Neural cell (in vitro differentiated cells): ENCODE results near the gene TMEM81. TPM values are rescaled to one million over a fixed set of nuclear protein-coding genes. Genes with fewer than 3 reads are reported as not detected.

Experiments
- H2AFZ ChIP-seq: fragments of 200-600, 300-800 bp; sonication (generic), shearing (Covaris generic); 2 replicates; pipeline ENCODE4 v1.6.0; 2014; ENCODE audit warnings: low read depth, mild to moderate bottlenecking, antibody characterized with exemption, low read length, moderate library complexity
- H3F3A ChIP-seq: fragments of 200-600 bp; shearing (Covaris generic); 2 replicates; pipeline ENCODE4 v1.6.1; 2016; ENCODE audit warnings: mild to moderate bottlenecking, moderate library complexity, mixed read lengths, antibody characterized with exemption, low read length; ENCODE audit not compliant: insufficient read depth, poor library complexity, severe bottlenecking
- H3K27ac ChIP-seq: fragments of 200-600, 300-800 bp; sonication (generic), shearing (Covaris generic); 2 replicates; pipeline ENCODE4 v1.5.1; 2014; ENCODE audit warnings: mild to moderate bottlenecking, low read length, moderate library complexity
- H3K27me3 ChIP-seq: fragments of 300-800, 200-600 bp; sonication (generic), shearing (Covaris generic); 2 replicates; pipeline ENCODE4 v1.6.0; 2014; ENCODE audit warnings: mild to moderate bottlenecking, low read depth, low read length, moderate library complexity; ENCODE audit not compliant: insufficient read depth
- H3K36me3 ChIP-seq: fragments of 300-800, 200-600 bp; sonication (generic), shearing (Covaris generic); 2 replicates; pipeline ENCODE4 v1.5.1; 2014; ENCODE audit warnings: mild to moderate bottlenecking, antibody characterized with exemption, low read length, moderate library complexity; ENCODE audit not compliant: insufficient read depth
- H3K4me2 ChIP-seq: fragments of 300-800, 200-600 bp; sonication (generic), shearing (Covaris generic); 2 replicates; pipeline ENCODE4 v1.6.0; 2014; ENCODE audit warnings: mild to moderate bottlenecking, low read length
- H3K4me3 ChIP-seq: fragments of 300-800, 200-600 bp; sonication (generic), shearing (Covaris generic); 2 replicates; pipeline ENCODE4 v1.5.1; 2014; ENCODE audit warnings: mild to moderate bottlenecking, low read length, moderate library complexity
- H3K79me2 ChIP-seq: fragments of 200-600 bp; shearing (Covaris generic); replicated peaks from 2 replicates; pipeline ENCODE4 v1.6.0; 2014; ENCODE audit warnings: mild to moderate bottlenecking, low read length, moderate library complexity; ENCODE audit not compliant: insufficient read depth
- H3K9ac ChIP-seq: fragments of 300-800, 200-600 bp; sonication (generic), shearing (Covaris generic); 2 replicates; pipeline ENCODE4 v1.6.1; 2016; ENCODE audit warnings: mild to moderate bottlenecking, low read length, mixed read lengths
- H3K9me2 ChIP-seq: fragments of 200-600 bp; shearing (Covaris generic); 2 replicates; pipeline ENCODE4 v1.6.1; 2016; ENCODE audit warnings: mild to moderate bottlenecking, low read length, mixed read lengths; ENCODE audit not compliant: insufficient read depth
- H3K9me3 ChIP-seq: fragments of 200-600, 300-800 bp; sonication (generic), shearing (Covaris generic); 2 replicates; pipeline ENCODE4 v1.6.1; 2016; ENCODE audit warnings: mild to moderate bottlenecking, mixed run types, low read length, moderate library complexity, mixed read lengths
- H4K20me1 ChIP-seq: fragments of 200-600 bp; shearing (Covaris generic); 2 replicates; pipeline ENCODE4 v1.6.1; 2016; ENCODE audit warnings: mild to moderate bottlenecking, mixed run types; ENCODE audit not compliant: insufficient read depth
- EP300 ChIP-seq: fragments of 450-650 bp; conservative IDR thresholded peaks from 2 replicates; pipeline ENCODE4 v1.6.1; 2014; ENCODE audit warnings: antibody characterized with exemption, mild to moderate bottlenecking, moderate library complexity; ENCODE audit not compliant: poor library complexity, severe bottlenecking
- EZH2 ChIP-seq: fragments of 200-600, 300-800 bp; shearing (Covaris generic), sonication (generic); IDR thresholded peaks from 2 replicates; pipeline ENCODE4 v1.6.1; 2014; ENCODE audit warnings: antibody characterized with exemption, low read length, borderline replicate concordance, mild to moderate bottlenecking; ENCODE audit not compliant: insufficient read depth, poor library complexity, severe bottlenecking
- MXI1 ChIP-seq: fragments of 450-650 bp; conservative IDR thresholded peaks from 2 replicates; pipeline ENCODE4 v1.6.1; 2014; ENCODE audit warnings: antibody characterized with exemption, mild to moderate bottlenecking; ENCODE audit not compliant: poor library complexity, severe bottlenecking
- POLR2AphosphoS5 ChIP-seq: IDR thresholded peaks from 2 replicates; pipeline ENCODE4 v1.6.1; 2012
- RAD21 ChIP-seq: fragments of 450-650 bp; conservative IDR thresholded peaks from 2 replicates; pipeline ENCODE4 v1.6.1; 2014; ENCODE audit warnings: antibody characterized with exemption, mild to moderate bottlenecking, moderate library complexity
- REST ChIP-seq: IDR thresholded peaks from 2 replicates; pipeline ENCODE4 v1.6.1; 2012; ENCODE audit warnings: borderline replicate concordance
- SMC3 ChIP-seq: fragments of 450-650 bp; conservative IDR thresholded peaks from 2 replicates; pipeline ENCODE4 v1.6.1; 2014; ENCODE audit warnings: antibody characterized with exemption, mild to moderate bottlenecking, moderate library complexity; ENCODE audit not compliant: poor library complexity
- TAF1 ChIP-seq: IDR thresholded peaks from 2 replicates; pipeline ENCODE4 v1.6.1; 2012; ENCODE audit warnings: low read depth
- polyA plus RNA-seq: library from polyadenylated mRNA; depleted of rRNA; stranded (reverse); fragments of >200 nt; gene quantifications from 2 replicates; pipeline ENCODE4 v1.2.3, GENCODE V29; 2014
- TF ChIP-seq, protein P1 (sequence below): fragments of 450-650 bp; IDR thresholded peaks from 2 replicates; pipeline ENCODE4 v1.5.1; 2014; ENCODE audit warnings: antibody characterized with exemption, mild to moderate bottlenecking, moderate library complexity; ENCODE audit not compliant: poor library complexity, severe bottlenecking

Gene TMEM81
- polyA plus RNA-seq, 1 donor from 2014 or later = 10.1 TPM

- H4K20me1 ChIP-seq = no peaks in the 10 kb centered on the region
- H3K27ac ChIP-seq = no peak overlapping the region
- no peaks in the 10 kb centered on the region for H3K79me2 ChIP-seq
- H3K27me3 ChIP-seq = peaks cover 10% of the 10 kb centered on the region
- H2AFZ ChIP-seq = no peak overlapping the region
- H3F3A ChIP-seq = no peaks in the 10 kb centered on the region
- H3K4me2 ChIP-seq = peak overlapping the region; percentile 19
- no peaks in the 10 kb centered on the region for H3K9me3 ChIP-seq
- H3K4me3 ChIP-seq = peak overlapping the region; percentile 61
- TF ChIP-seq SMC3 = no peak
- TF ChIP-seq EZH2 = no peak
- TF ChIP-seq MXI1 = no peak
- TF ChIP-seq RAD21 = no peak
- H3K9me2 ChIP-seq = no peaks in the 10 kb centered on the region
- H3K9ac ChIP-seq = peak overlapping the region; percentile 53
- H3K36me3 ChIP-seq = no peaks in the 10 kb centered on the region
Observed at GRCh38 chr1:205043866-205044265, 40.4 kb downstream of the TMEM81 start.

- H3K9ac ChIP-seq = peak within 1 kb of the TSS; percentile 53
Observed at GRCh38 chr1:205042911-205043806, 41.1 kb downstream of the TMEM81 start, which contains the start of gene CNTN2. Gene CNTN2, plus strand, starts transcription at chr1:205043212. Its CDS starts 9,974 bp downstream, at chr1:205053186.

More at GRCh38 chr1:205042911-205043806, 41.1 kb downstream of the TMEM81 start, which contains the start of gene CNTN2:
- Histone ChIP-seq H3K36me3 (no peaks in the 10 kb centered on the region), H2AFZ (peak within 1 kb of the TSS; percentile 27), H3K9me3 (no peaks in the 10 kb centered on the region), H4K20me1 (no peaks in the 10 kb centered on the region), H3K4me2 (peak within 1 kb of the TSS; percentile 19), H3K4me3 (peak within 1 kb of the TSS; percentile 61), H3K27me3 (peaks cover 10% of the 10 kb centered on the region), H3K79me2 (no peaks in the 10 kb centered on the region), H3K27ac (no peak within 1 kb of the TSS), H3F3A (no peaks in the 10 kb centered on the region), H3K9me2 (no peaks in the 10 kb centered on the region)
- TF ChIP-seq MXI1 = peak; percentile 32
- TF ChIP-seq SMC3 = no peak
- TF ChIP-seq POLR2AphosphoS5 = peak; percentile 14
- TF ChIP-seq TAF1 = no peak
- TF ChIP-seq, protein P1, sequence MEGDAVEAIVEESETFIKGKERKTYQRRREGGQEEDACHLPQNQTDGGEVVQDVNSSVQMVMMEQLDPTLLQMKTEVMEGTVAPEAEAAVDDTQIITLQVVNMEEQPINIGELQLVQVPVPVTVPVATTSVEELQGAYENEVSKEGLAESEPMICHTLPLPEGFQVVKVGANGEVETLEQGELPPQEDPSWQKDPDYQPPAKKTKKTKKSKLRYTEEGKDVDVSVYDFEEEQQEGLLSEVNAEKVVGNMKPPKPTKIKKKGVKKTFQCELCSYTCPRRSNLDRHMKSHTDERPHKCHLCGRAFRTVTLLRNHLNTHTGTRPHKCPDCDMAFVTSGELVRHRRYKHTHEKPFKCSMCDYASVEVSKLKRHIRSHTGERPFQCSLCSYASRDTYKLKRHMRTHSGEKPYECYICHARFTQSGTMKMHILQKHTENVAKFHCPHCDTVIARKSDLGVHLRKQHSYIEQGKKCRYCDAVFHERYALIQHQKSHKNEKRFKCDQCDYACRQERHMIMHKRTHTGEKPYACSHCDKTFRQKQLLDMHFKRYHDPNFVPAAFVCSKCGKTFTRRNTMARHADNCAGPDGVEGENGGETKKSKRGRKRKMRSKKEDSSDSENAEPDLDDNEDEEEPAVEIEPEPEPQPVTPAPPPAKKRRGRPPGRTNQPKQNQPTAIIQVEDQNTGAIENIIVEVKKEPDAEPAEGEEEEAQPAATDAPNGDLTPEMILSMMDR = no peak
- no peak for TF ChIP-seq RAD21
- TF ChIP-seq REST = no peak
- no peak for TF ChIP-seq EZH2
- no peak for TF ChIP-seq EP300
